GM12892 (cell line): ENCODE results near the gene GFRA1.

Source experiments
- POLR2A ChIP-seq: IDR thresholded peaks from 2 replicates; pipeline ENCODE4 v1.6.1; 2011; ENCODE audit warnings: low read depth, low read length, control low read depth
- POLR2AphosphoS5 ChIP-seq: IDR thresholded peaks from 2 replicates; pipeline ENCODE4 v1.6.1; 2011; ENCODE audit warnings: low read depth, low read length, control low read depth
- TAF1 ChIP-seq: IDR thresholded peaks from 2 replicates; pipeline ENCODE4 v1.6.1; 2011; ENCODE audit warnings: low read depth, mild to moderate bottlenecking, control low read depth, low read length, borderline replicate concordance

DNA sequence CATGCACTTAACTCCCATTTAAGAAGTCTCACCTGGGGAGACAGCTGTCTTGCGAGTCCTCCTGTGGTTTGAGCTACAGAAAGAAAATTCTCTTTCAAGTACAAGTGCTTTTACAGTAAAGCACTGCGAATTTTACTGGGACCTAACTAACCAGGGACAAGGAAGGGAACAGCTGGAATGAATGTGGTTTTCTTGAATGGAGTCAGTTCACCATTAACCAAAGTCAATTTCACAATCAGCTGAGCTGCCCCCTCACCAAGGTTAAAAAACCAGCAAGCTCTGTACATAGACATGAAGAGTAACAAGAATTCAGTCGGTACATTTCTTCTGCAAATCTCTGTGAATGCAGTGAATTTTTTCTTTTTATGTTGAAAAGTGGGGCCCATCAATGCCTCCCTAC lies 56.3 kb downstream of the GFRA1 start:
- no peak for TF ChIP-seq POLR2A
- no peak for TF ChIP-seq POLR2AphosphoS5
- no peak for TF ChIP-seq TAF1
